OCI-LY3 (cell line): ENCODE results near the gene DPYD.

Experiments
- H2AFZ ChIP-seq: fragments of 200-600, 300-600 bp; shearing (Covaris generic); 2 replicates; pipeline ENCODE4 v1.6.0; 2014; ENCODE audit warnings: antibody characterized with exemption, low read depth, low read length
- H3K27ac ChIP-seq: fragments of 200-600, 300-600 bp; sonication (generic); 2 replicates; pipeline ENCODE4 v1.5.1; 2014; ENCODE audit warnings: mild to moderate bottlenecking, low read length, moderate library complexity, mixed read lengths
- H3K27me3 ChIP-seq: fragments of 200-600, 300-600 bp; sonication (generic); 2 replicates; pipeline ENCODE4 v1.6.1; 2014; ENCODE audit warnings: low read depth, low read length, mixed read lengths
- H3K36me3 ChIP-seq: fragments of 200-600, 300-600 bp; sonication (generic); replicated peaks from 2 replicates; pipeline ENCODE3; 2014; ENCODE audit warnings: low read depth, low read length, mixed read lengths
- H3K4me1 ChIP-seq: fragments of 300-600, 200-600 bp; sonication (generic); 2 replicates; pipeline ENCODE4 v1.6.1; 2014; ENCODE audit warnings: low read length, mixed read lengths
- H3K4me2 ChIP-seq: fragments of 200-600, 300-600 bp; sonication (generic); 2 replicates; pipeline ENCODE4 v1.6.1; 2014; ENCODE audit warnings: low read length, mixed read lengths
- H3K4me3 ChIP-seq: fragments of 300-600, 200-600 bp; sonication (generic); 2 replicates; pipeline ENCODE4 v1.5.1; 2014; ENCODE audit warnings: antibody characterized with exemption, mild to moderate bottlenecking, low read length, moderate library complexity
- H3K79me2 ChIP-seq: fragments of 300-600, 200-600 bp; shearing (Covaris generic); 2 replicates; pipeline ENCODE4 v1.6.1; 2014; ENCODE audit warnings: mild to moderate bottlenecking, low read length, mixed read lengths
- H3K9ac ChIP-seq: fragments of 300-600, 200-600 bp; shearing (Covaris generic); 2 replicates; pipeline ENCODE4 v1.6.0; 2014; ENCODE audit warnings: mild to moderate bottlenecking, low read length, moderate library complexity
- H3K9me3 ChIP-seq: fragments of 200-600, 300-600 bp; shearing (Covaris generic); 2 replicates; pipeline ENCODE4 v1.6.1; 2014; ENCODE audit warnings: low read length, mixed read lengths; ENCODE audit not compliant: insufficient read depth
- H4K20me1 ChIP-seq: fragments of 200-600, 300-600 bp; sonication (generic); 2 replicates; pipeline ENCODE4 v1.6.1; 2016; ENCODE audit warnings: low read length, mixed read lengths; ENCODE audit not compliant: insufficient read depth
- EZH2phosphoT487 ChIP-seq: fragments of 200-600 bp; shearing (Covaris generic); IDR thresholded peaks from 2 replicates; pipeline ENCODE4 v1.6.1; 2018; ENCODE audit warnings: antibody characterized with exemption, mixed run types, low read depth
- TF ChIP-seq, protein P1 (sequence below): fragments of 200-600, 300-600 bp; sonication (generic); IDR thresholded peaks from 2 replicates; pipeline ENCODE4 v1.5.1; 2014; ENCODE audit warnings: antibody characterized with exemption, low read length, low read depth

The DPYD gene

DNA sequence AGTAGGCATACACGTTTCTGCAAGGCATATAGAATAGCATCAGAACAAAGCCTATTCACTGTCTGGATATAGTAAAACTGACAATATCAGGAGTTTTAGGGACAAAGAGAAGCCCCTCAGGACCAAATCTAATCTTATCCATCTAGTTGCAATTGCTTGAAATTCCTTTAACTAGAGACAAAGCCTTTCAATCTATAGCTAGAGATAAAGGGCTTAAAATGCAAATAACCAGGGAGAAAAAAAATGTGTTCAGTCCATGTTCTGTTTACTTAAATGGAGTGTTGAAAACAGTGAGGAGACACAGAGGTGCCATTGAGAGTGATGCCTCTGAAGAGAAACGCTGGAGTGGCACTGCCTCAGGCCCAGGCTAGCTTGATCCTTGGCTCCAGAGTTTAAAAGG is 286.1 kb downstream of the DPYD start:
- H2AFZ ChIP-seq = no peak overlapping the region
- no peak for TF ChIP-seq EZH2phosphoT487
- TF ChIP-seq, protein P1, sequence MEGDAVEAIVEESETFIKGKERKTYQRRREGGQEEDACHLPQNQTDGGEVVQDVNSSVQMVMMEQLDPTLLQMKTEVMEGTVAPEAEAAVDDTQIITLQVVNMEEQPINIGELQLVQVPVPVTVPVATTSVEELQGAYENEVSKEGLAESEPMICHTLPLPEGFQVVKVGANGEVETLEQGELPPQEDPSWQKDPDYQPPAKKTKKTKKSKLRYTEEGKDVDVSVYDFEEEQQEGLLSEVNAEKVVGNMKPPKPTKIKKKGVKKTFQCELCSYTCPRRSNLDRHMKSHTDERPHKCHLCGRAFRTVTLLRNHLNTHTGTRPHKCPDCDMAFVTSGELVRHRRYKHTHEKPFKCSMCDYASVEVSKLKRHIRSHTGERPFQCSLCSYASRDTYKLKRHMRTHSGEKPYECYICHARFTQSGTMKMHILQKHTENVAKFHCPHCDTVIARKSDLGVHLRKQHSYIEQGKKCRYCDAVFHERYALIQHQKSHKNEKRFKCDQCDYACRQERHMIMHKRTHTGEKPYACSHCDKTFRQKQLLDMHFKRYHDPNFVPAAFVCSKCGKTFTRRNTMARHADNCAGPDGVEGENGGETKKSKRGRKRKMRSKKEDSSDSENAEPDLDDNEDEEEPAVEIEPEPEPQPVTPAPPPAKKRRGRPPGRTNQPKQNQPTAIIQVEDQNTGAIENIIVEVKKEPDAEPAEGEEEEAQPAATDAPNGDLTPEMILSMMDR = no peak
- no peak overlapping the region for H3K9ac ChIP-seq
- H3K79me2 ChIP-seq = no peaks in the 10 kb centered on the region
- no peaks in the 10 kb centered on the region for H3K9me3 ChIP-seq
- H3K4me1 ChIP-seq = no peaks in the 10 kb centered on the region
- H4K20me1 ChIP-seq = no peaks in the 10 kb centered on the region
- no peak overlapping the region for H3K27ac ChIP-seq
- H3K4me2 ChIP-seq = no peak overlapping the region
- no peaks in the 10 kb centered on the region for H3K36me3 ChIP-seq
- no peak overlapping the region for H3K4me3 ChIP-seq
- no peaks in the 10 kb centered on the region for H3K27me3 ChIP-seq

DNA sequence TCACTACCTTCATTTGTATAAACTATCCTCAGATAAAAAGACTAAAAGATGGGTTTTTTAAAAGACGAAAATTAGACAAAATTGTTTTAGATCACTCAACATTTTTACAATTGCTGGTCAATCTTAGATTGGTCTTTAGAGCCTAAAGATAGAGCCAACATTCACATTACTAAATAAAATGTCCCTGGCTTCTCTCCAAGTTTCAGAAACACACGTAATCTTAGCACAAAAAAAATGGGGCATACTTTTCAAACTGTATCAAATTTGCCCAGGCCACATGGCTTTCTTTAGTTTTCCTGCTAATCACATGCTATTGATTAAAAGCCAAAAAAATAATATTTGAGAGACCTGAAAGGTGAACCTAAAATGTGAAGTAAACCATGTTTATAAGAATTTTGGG is 288.1 kb downstream of the DPYD start:
- no peak for TF ChIP-seq EZH2phosphoT487
- TF ChIP-seq, protein P1 = no peak
- Histone ChIP-seq H3K27ac (no peak overlapping the region), H3K36me3 (no peaks in the 10 kb centered on the region), H3K4me3 (no peak overlapping the region), H3K9ac (no peak overlapping the region), H3K9me3 (no peaks in the 10 kb centered on the region), H3K4me1 (no peaks in the 10 kb centered on the region), H4K20me1 (no peaks in the 10 kb centered on the region), H3K4me2 (no peak overlapping the region), H2AFZ (no peak overlapping the region), H3K27me3 (no peaks in the 10 kb centered on the region), H3K79me2 (no peaks in the 10 kb centered on the region)

DNA sequence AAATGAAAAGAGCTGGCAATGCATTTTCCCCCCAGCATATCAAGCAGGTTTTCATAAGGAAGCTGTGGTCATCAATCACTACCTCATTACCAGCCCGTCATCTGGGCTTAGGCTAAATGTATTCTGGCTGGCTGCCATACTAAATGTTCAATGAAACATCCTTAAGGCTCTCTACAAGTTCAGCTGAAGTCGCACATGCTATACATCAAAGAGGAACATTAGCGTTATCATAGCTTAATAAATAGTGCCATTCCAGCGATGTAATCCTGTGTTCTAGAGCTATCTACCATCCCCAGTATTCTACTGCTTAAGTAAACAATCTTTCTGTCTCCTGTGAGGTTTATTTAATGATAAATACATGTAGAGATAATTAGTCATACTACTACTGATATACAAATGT is 288.8 kb downstream of the DPYD start:
- TF ChIP-seq, protein P1 = no peak
- TF ChIP-seq EZH2phosphoT487 = no peak
- Histone ChIP-seq H3K27me3 (no peaks in the 10 kb centered on the region), H3K9ac (no peak overlapping the region), H3K79me2 (no peaks in the 10 kb centered on the region), H3K4me1 (no peaks in the 10 kb centered on the region), H3K4me3 (no peak overlapping the region), H3K4me2 (no peak overlapping the region), H3K36me3 (no peaks in the 10 kb centered on the region), H2AFZ (no peak overlapping the region), H3K27ac (no peak overlapping the region), H4K20me1 (no peaks in the 10 kb centered on the region), H3K9me3 (no peaks in the 10 kb centered on the region)

DNA sequence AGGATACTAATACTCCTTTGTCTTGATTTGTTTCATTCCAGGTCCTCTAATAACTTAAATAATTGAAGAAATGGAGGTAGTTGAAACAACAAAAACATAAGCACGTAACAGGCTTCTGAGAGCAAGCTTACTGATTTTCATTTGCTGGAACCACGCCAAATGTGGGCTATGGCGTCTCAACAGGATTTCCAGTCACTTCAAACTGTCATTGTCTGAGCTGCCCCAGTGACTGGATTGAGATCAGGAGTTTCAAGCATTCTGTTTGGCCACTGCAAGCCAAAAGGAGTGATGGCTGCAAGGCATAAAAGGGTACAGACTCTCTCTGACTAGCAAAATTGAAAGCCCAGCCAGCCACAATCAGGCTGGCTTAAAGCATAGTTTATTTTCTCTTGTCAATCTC is 289.9 kb downstream of the DPYD start:
- H3K79me2 ChIP-seq = no peaks in the 10 kb centered on the region
- no peak overlapping the region for H3K9ac ChIP-seq
- H2AFZ ChIP-seq = no peak overlapping the region
- TF ChIP-seq EZH2phosphoT487 = no peak
- no peaks in the 10 kb centered on the region for H3K9me3 ChIP-seq
- H3K4me2 ChIP-seq = no peak overlapping the region
- H3K36me3 ChIP-seq = no peaks in the 10 kb centered on the region
- no peaks in the 10 kb centered on the region for H3K4me1 ChIP-seq
- H3K4me3 ChIP-seq = no peak overlapping the region
- no peak overlapping the region for H3K27ac ChIP-seq
- H4K20me1 ChIP-seq = no peaks in the 10 kb centered on the region
- H3K27me3 ChIP-seq = no peaks in the 10 kb centered on the region

DNA sequence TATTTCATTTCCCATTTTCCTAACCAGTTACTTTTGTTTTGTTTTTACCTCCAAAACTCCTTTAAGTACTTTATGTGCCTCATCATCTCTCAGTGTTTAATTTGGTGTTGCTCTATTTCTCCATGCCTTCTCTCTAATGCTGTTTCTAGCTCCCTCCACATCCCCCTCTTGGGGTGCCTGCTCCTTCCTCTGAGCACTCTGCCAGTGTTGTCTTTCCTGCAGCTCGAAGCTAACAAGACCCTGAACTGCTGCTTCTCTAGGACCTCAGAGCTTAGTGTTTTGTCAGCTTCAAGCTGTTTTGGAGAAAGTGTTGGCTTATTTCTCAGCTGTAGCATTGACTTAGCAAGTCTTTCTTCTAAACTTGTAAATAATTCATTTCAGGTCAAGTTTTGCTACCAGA is 290.6 kb downstream of the DPYD start:
- Histone ChIP-seq H3K79me2 (no peaks in the 10 kb centered on the region), H3K27me3 (no peaks in the 10 kb centered on the region), H2AFZ (no peak overlapping the region), H3K4me1 (no peaks in the 10 kb centered on the region), H3K36me3 (no peaks in the 10 kb centered on the region), H3K4me2 (no peak overlapping the region), H3K4me3 (no peak overlapping the region), H3K9ac (no peak overlapping the region), H3K9me3 (no peaks in the 10 kb centered on the region), H3K27ac (no peak overlapping the region), H4K20me1 (no peaks in the 10 kb centered on the region)
- TF ChIP-seq, protein P1 = no peak
- TF ChIP-seq EZH2phosphoT487 = no peak
